HG03097 (cell line): ENCODE data around the gene ST6GALNAC1.

ENCODE experiments used
- ATAC-seq: cut with Tn5 transposase; IDR thresholded peaks from one replicate; pipeline ENCODE4 v1.9.1; 2021; ENCODE audit not compliant: unreplicated experiment, low FRiP score

The ST6GALNAC1 gene

DNA sequence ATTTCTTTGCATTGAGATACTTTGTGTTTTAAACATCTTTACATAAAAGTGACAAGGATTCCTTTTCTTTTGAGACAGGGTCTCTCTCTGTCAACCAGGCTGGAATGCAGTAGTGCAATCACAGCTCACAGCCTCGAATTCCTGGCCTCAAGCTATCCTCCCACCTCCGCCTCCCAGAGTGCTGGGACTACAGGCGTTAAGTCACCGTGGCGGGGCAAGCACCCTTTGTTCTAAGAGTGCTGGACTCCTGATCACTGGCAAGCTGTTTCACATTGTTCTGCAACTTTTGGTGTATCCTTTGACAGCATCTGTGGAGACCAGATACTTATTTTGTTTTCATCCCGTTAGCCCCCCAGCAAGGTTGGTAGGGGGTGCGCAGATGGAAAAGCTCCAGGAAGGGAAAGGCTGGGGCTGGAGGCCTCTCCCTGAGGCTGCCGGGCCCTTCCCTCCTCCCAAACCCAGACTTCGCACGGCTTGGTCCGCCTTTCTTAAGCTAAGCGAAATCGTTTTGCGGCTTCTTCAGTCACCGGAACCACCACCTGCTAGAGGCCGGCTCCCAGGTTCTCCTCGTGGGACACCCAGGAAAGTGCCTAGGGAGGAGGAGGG is 59.0 kb downstream of the ST6GALNAC1 start:
- no peak for ATAC-seq

DNA sequence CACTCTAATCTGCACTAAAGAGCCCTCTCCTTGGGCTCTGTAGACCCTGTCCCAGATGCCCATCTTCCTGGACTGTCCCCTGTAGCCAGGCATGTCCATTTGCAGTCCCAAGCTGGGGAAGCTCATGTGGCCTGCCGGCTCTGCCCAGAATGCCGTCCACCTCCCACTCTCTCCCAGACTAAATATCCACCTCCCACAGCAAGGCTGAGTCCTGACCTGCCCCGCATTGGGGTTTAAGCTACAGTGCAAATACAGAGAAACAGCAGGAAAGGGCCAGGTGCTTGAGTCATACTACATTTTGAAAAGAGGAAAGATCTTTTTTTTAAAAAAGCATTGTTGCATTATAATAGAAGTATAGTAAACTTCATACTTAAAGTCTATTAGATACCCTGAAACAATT is 60.9 kb downstream of the ST6GALNAC1 start:
- no peak for ATAC-seq

DNA sequence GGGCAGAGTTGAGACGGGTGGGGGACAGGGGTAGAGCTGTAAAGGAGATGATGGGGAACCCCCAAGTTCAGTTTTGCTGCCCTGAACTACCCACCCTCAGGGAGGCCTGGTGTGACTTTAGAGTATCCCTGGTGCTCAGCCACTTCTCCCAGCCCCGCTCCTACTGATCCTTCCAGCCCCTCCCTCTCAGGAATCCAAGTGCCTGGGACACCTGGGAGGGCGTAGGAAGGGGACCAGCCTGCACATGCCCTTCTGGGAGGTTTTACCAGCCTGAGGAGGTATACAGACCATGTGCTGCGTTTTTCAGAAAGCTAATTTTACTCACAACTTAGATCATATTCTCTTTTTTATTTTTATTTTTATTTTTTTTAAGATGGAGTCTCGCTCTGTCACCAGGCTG is 62.0 kb downstream of the ST6GALNAC1 start:
- ATAC-seq = no peak

DNA sequence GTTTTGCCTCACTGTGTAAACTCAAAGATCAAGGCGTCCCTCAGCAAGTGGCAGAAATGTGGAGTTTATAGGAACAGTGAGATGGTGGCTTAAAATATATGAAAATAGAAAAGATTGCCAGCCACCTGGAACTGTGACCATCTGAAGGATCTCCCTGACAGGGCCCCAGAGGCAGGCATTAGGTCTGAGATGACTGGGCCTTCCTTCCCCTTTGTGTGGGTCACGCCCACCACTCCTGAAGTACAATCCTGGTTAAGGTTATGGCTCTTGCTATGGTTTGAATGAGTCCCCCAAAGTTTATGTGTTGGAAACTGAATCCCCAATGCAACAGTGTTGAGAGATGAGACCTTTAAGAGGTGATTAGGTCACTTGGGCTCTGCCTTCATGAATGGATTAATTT is 64.3 kb downstream of the ST6GALNAC1 start:
- no peak for ATAC-seq

DNA sequence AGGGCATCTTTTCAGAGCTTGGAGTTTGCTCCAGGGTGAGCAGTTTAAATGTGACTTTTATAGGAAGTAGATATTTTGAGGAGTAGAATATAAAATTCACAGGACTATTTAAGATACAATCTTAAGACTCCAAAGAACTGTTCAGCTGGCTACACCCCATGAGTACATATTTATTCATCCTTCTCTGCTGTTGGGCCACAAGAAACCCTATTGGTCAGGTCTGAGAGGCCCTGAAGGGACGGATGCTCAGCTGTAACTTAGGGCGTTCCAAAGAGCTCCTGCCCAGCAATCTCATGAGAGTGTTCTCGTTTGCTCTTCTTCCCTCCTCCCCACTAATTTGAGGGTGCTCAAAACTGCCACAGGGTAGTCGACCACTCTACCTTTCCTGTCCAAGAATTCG is 65.2 kb downstream of the ST6GALNAC1 start:
- ATAC-seq = no peak

DNA sequence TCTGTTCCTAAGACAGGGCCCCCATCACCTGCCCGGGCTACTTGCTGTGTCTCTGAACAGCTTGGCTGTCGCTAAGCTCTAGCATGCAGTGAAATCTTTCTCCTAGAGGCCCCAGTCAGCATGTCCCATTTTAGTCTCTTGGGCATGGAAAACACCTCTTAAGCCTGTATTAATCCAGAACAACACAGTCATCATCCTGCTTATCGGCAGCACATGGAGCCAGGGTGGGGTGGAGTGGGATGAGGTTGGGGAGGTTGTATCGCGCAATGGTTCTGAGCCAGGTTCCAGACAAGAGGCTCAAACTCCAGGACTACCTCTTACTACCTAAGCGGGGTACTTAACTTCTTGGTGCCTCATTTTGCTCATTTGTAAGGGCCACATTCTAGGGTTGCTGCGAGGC is 65.7 kb downstream of the ST6GALNAC1 start:
- no peak for ATAC-seq

DNA sequence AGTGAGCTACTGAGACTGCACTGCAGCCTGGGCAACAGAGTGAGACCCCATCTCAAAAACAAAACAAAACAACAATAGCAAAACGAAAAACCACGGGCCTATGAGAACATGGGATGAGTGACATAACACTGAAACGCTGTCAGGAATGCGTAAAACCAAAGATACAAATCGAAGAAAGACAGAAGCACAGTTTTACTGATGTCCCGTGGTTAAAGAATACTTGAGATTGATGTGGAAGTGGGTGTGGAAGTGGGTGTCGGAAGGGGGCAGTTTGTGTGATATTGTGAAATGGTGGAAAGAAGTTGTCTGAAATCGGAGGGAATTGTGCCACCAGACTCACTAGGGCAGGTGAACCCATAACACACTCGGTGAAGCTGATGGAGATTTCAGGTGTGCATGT is 67.4 kb downstream of the ST6GALNAC1 start:
- ATAC-seq = no peak

DNA sequence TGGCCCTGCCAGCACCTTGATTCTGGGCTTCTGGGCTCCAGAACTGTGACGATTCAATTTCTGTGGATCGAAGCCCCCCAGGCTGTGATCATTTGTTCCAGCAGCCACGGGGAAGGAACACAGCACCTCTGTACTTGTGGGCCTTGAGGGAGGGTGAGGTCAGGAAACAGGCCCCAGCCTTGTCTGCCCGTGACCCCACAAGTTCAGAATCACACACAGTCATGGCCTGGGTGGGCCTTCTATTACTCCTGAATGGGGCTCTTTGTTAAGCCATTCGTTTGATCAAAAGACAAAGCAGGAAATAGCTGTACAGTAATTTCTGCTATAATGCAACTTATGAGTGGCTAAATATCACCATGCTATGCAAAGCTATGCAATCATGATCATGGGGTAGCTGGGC is 68.0 kb downstream of the ST6GALNAC1 start:
- no peak for ATAC-seq
